Upper lobe of left lung (tissue), 4 donors: ENCODE data around the gene AMOTL2.

Experiments
- EP300 ChIP-seq, 4 donors: sonication (generic); formaldehyde crosslinking; IDR thresholded peaks; one replicate each; pipeline ENCODE4 v1.5.1; 2017; ENCODE audit warnings: antibody characterized with exemption in 4 of 4, control low read depth in 2 of 4
- POLR2A ChIP-seq, 4 donors: fragments of 450-650 bp; IDR thresholded peaks; one replicate each; pipeline ENCODE4 v1.5.1; 2016 to 2017; ENCODE audit warnings: antibody characterized with exemption in 4 of 4, mild to moderate bottlenecking in 2 of 4
- POLR2AphosphoS5 ChIP-seq, 2 donors: sonication (generic); formaldehyde crosslinking; IDR thresholded peaks; one replicate each; pipeline ENCODE4 v1.5.1; 2017; ENCODE audit warnings: antibody characterized with exemption in 2 of 2
- TF ChIP-seq, protein P1 (sequence below), 6 experiments: fragments of 450-650 bp in 4 of 6; fragments of 200-600 bp in 2 of 6; sonication (generic) in 2 of 6; IDR thresholded peaks; one replicate each; pipeline ENCODE4 v1.5.1; 2016 to 2019; ENCODE audit warnings: antibody characterized with exemption in 6 of 6

DNA sequence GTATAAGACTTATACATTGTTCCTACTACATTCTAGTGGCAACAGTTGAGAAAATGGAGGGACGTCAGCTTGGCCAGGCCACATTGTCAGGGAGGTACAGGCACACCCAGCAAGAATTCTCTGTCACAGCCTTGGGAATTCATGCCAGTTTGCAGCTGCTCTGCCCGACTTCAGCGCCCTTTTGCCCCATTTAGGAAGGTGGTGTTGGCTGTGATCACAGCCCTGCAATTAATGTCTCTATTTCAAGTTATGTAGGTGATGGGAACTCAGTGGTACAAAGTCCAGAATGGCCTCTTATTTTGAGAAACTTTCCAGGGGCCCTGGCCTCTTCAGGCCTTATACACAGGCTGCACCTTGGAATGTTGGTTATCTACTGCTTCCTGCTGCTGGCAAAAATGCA is 26.7 kb downstream of the AMOTL2 start:
- TF ChIP-seq, protein P1, sequence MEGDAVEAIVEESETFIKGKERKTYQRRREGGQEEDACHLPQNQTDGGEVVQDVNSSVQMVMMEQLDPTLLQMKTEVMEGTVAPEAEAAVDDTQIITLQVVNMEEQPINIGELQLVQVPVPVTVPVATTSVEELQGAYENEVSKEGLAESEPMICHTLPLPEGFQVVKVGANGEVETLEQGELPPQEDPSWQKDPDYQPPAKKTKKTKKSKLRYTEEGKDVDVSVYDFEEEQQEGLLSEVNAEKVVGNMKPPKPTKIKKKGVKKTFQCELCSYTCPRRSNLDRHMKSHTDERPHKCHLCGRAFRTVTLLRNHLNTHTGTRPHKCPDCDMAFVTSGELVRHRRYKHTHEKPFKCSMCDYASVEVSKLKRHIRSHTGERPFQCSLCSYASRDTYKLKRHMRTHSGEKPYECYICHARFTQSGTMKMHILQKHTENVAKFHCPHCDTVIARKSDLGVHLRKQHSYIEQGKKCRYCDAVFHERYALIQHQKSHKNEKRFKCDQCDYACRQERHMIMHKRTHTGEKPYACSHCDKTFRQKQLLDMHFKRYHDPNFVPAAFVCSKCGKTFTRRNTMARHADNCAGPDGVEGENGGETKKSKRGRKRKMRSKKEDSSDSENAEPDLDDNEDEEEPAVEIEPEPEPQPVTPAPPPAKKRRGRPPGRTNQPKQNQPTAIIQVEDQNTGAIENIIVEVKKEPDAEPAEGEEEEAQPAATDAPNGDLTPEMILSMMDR (IDR thresholded peaks at IDR 0.05): no peak
- TF ChIP-seq POLR2A (IDR thresholded peaks at IDR 0.05): no peak
- no peak for TF ChIP-seq POLR2AphosphoS5 (IDR thresholded peaks at IDR 0.05)
- TF ChIP-seq EP300 (IDR thresholded peaks at IDR 0.05): no peak
